HepG2 (cell line): ENCODE measurements around the gene SERPIND1. TPM values are rescaled to one million over a fixed set of nuclear protein-coding genes. Genes with fewer than 3 reads are reported as not detected.
A peak's percentile ranks its signal among the peaks of the same experiment; 100 is the strongest.

ENCODE experiments used
- ARNTL ChIP-seq: sonication (generic); formaldehyde crosslinking; IDR thresholded peaks from 2 replicates; pipeline ENCODE4 v1.4.0; 2020; ENCODE audit warnings: mild to moderate bottlenecking, missing genetic modification reagents
- BRF2 ChIP-seq: sonication (generic); formaldehyde crosslinking; IDR thresholded peaks from 2 replicates; pipeline ENCODE4 v1.8.1; 2022; ENCODE audit warnings: mild to moderate bottlenecking, missing genetic modification reagents
- ETV6 ChIP-seq: sonication (generic); formaldehyde crosslinking; conservative IDR thresholded peaks from 2 replicates; pipeline ENCODE4 v1.4.0; 2020; ENCODE audit warnings: missing genetic modification reagents
- FIP1L1 ChIP-seq: fragments of 200-400 bp; formaldehyde crosslinking; IDR thresholded peaks from 2 replicates; pipeline ENCODE4 v1.6.1; 2018; ENCODE audit warnings: low read depth, mild to moderate bottlenecking, low read length, moderate library complexity, borderline replicate concordance; ENCODE audit not compliant: insufficient read depth
- GATAD2A ChIP-seq: IDR thresholded peaks from 2 replicates; pipeline ENCODE4 v1.6.1; 2016
- ISX ChIP-seq: sonication (generic); formaldehyde crosslinking; conservative IDR thresholded peaks from 2 replicates; pipeline ENCODE4 v1.5.0; 2020; ENCODE audit warnings: missing genetic modification reagents
- KDM2A ChIP-seq: sonication (generic); formaldehyde crosslinking; IDR thresholded peaks from 2 replicates; pipeline ENCODE4 v1.4.0; 2020; ENCODE audit warnings: low read depth, missing genetic modification reagents, borderline replicate concordance
- MEIS2 ChIP-seq: sonication (generic); formaldehyde crosslinking; IDR thresholded peaks from 2 replicates; pipeline ENCODE4 v1.9.0; 2021; ENCODE audit warnings: mild to moderate bottlenecking, missing genetic modification reagents
- MIER3 ChIP-seq: IDR thresholded peaks from 2 replicates; pipeline ENCODE4 v1.6.1; 2016; ENCODE audit warnings: missing compliant biosample characterization, borderline replicate concordance
- MYNN ChIP-seq: sonication (generic); formaldehyde crosslinking; IDR thresholded peaks from 2 replicates; pipeline ENCODE4 v1.4.0; 2020; ENCODE audit warnings: mild to moderate bottlenecking, low read depth, missing genetic modification reagents
- PCBP1 ChIP-seq: fragments of 200-400 bp; formaldehyde crosslinking; IDR thresholded peaks from 2 replicates; pipeline ENCODE4 v1.6.1; 2017; ENCODE audit warnings: mild to moderate bottlenecking, low read depth, low read length, borderline replicate concordance
- POLR2AphosphoS5 ChIP-seq: IDR thresholded peaks from 2 replicates; pipeline ENCODE4 v1.6.1; 2012; ENCODE audit warnings: low read depth, low read length
- RAD21 ChIP-seq: fragments of 450-650 bp; formaldehyde crosslinking; IDR thresholded peaks from 2 replicates; pipeline ENCODE4 v1.5.0; 2020; ENCODE audit warnings: mild to moderate bottlenecking
- RXRB ChIP-seq: IDR thresholded peaks from 2 replicates; pipeline ENCODE4 v1.6.1; 2016; ENCODE audit warnings: borderline replicate concordance, missing genetic modification reagents, missing compliant biosample characterization
- SAFB2 ChIP-seq: sonication (generic); formaldehyde crosslinking; IDR thresholded peaks from 2 replicates; pipeline ENCODE4 v1.5.1; 2020; ENCODE audit warnings: missing genetic modification reagents, low read depth, mild to moderate bottlenecking, borderline replicate concordance
- SOX5 ChIP-seq: IDR thresholded peaks from 2 replicates; pipeline ENCODE4 v1.6.1; 2016; ENCODE audit warnings: borderline replicate concordance
- SOX6 ChIP-seq, 2 experiments: fragments of 450-650 bp in 1 of 2; sonication (generic) in 1 of 2; formaldehyde crosslinking in 1 of 2; IDR thresholded peaks; 2 replicates each; pipeline versions ENCODE4 v1.4.0 to v1.6.1; 2017 to 2020; ENCODE audit warnings: antibody characterized with exemption in 1 of 2, mild to moderate bottlenecking in 1 of 2, missing genetic modification reagents in 1 of 2
- TAF1 ChIP-seq: sonication (generic); formaldehyde crosslinking; IDR thresholded peaks from 2 replicates; pipeline ENCODE4 v1.4.0; 2020; ENCODE audit warnings: missing genetic modification reagents
- THYN1 ChIP-seq: sonication (generic); formaldehyde crosslinking; IDR thresholded peaks from 2 replicates; pipeline ENCODE4 v1.8.1; 2023; ENCODE audit warnings: low read depth, mild to moderate bottlenecking, moderate library complexity, missing genetic modification reagents, borderline replicate concordance
- ZBTB4 ChIP-seq: sonication (generic); formaldehyde crosslinking; IDR thresholded peaks from 2 replicates; pipeline ENCODE4 v1.4.0; 2020; ENCODE audit warnings: missing genetic modification reagents, mild to moderate bottlenecking, borderline replicate concordance
- ZIK1 ChIP-seq: sonication (generic); formaldehyde crosslinking; IDR thresholded peaks from 2 replicates; pipeline ENCODE4 v1.5.0; 2020; ENCODE audit warnings: mild to moderate bottlenecking, low read depth, missing genetic modification reagents, borderline replicate concordance
- ZNF333 ChIP-seq: sonication (generic); formaldehyde crosslinking; IDR thresholded peaks from 2 replicates; pipeline ENCODE4 v1.4.0; 2020; ENCODE audit warnings: mild to moderate bottlenecking, missing genetic modification reagents, borderline replicate concordance
- ZNF574 ChIP-seq: sonication (generic); formaldehyde crosslinking; IDR thresholded peaks from 2 replicates; pipeline ENCODE4 v1.4.0; 2020; ENCODE audit warnings: missing genetic modification reagents
- polyA plus RNA-seq, 8 experiments: library from polyadenylated mRNA; depleted of rRNA in 3 of 8; stranded (reverse) in 7 of 8; unstranded in 1 of 8; fragments of >200 nt; fragmentation: Illumina TruSeq in 4 of 8; extraction: Trizol in 4 of 8; gene quantifications; 2 replicates each; pipeline versions ENCODE4 v1.2.1 to v1.2.3, GENCODE V29; 2011 to 2016; ENCODE audit warnings: low read depth in 4 of 8, missing spikeins in 1 of 8, mixed read lengths in 1 of 8; ENCODE audit not compliant: insufficient read depth in 1 of 8
- total RNA-seq, 5 experiments: library from RNA; depleted of rRNA; stranded (reverse); fragments of >200 nt; fragmentation: Illumina TruSeq; extraction: Trizol; gene quantifications; 2 replicates each; pipeline ENCODE4 v1.2.3, GENCODE V29; 2016; ENCODE audit warnings: low read depth in 1 of 5

SERPIND1 gene
- total and polyA plus RNA-seq, 2 of the 13 experiments (the other 11 are each of a cell fraction or from before 2014, with no cell fraction given): 111 to 350 TPM

- TF ChIP-seq MIER3 (CRISPR knock-in tag) (no peak), MYNN (CRISPR knock-in tag) (no peak), ZIK1 (CRISPR knock-in tag) (no peak), ZNF574 (0 out of 2 replicates have a peak, but pooled peaks have one; percentile 22), SOX5 (CRISPR knock-in tag) (peak; percentile 41; the same call in 1 of the 2 replicates), ZNF333 (CRISPR knock-in tag) (0 out of 2 replicates have a peak, but pooled peaks have one; percentile 27), GATAD2A (CRISPR knock-in tag) (peak; percentile 89), BRF2 (CRISPR knock-in tag) (no peak), SOX6 (IDR thresholded peaks at IDR 0.05) (no peak), SOX6 (CRISPR knock-in tag; IDR thresholded peaks at IDR 0.05) (peak; percentile 64; the same call in 1 of the 2 replicates), PCBP1 (no peak), ISX (CRISPR knock-in tag) (no peak), THYN1 (CRISPR knock-in tag) (no peak), FIP1L1 (no peak), RAD21 (CRISPR knock-in tag) (no peak), ARNTL (CRISPR knock-in tag) (no peak), RXRB (CRISPR knock-in tag) (peak; percentile 67), ETV6 (CRISPR knock-in tag) (no peak), ZBTB4 (CRISPR knock-in tag) (no peak), POLR2AphosphoS5 (peak; percentile 56; the same call in 1 of the 2 replicates), MEIS2 (CRISPR knock-in tag) (no peak), TAF1 (CRISPR knock-in tag) (no peak), SAFB2 (CRISPR knock-in tag) (no peak), KDM2A (CRISPR knock-in tag) (peak; percentile 32; the same call in 1 of the 2 replicates)
Measured at GRCh38 chr22:20776624-20777405, 2.9 kb downstream of the SERPIND1 start (continued).
